GM19043 (cell line): ENCODE measurements around the gene CRYGB.
"Not testable (repeated sequence)": the region's sequence is repeated elsewhere in the genome, so short reads cannot be mapped to it uniquely, and the experiment has no call there.

Source experiments
- ATAC-seq: cut with Tn5 transposase; IDR thresholded peaks from one replicate; pipeline ENCODE4 v1.9.1; 2021; ENCODE audit warnings: low read depth; ENCODE audit not compliant: unreplicated experiment

Gene CRYGB

DNA sequence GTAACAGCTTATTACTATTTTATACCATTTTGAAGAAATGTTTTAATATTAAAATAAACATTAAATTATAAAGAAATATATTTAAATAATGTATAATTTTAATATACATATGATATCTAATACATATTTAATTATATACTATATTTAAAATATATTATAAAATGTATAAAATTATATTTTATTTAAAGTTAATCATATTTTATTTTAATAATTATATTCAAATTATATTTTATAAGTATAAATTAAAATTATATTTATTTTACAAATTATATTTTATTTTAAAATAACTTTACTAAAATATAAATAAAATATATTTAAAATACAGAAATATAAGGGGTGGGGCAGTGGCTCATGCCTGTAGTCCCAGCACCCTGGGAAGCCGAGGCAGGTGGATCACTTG is 23.7 kb downstream of the CRYGB start:
- no peak for ATAC-seq

DNA sequence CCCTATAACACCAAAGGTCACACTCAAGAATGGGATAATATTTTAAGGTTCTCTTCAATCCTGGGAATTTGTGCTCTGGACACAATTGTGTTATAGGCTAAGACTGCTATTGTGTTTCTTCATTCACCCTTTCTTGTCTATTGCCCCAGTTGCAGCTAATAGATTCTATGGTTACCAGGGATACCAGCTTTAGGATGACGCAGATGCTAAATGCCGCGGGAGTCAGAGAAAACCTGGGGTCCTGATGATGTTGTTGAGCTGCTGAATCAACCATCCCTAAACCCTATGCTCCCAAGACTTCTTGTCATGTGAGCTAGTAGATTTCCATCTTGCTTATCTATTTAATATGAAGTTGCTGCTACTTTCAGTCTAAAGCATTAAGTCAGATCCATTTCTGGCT is 27.0 kb downstream of the CRYGB start:
- ATAC-seq, result no peak

DNA sequence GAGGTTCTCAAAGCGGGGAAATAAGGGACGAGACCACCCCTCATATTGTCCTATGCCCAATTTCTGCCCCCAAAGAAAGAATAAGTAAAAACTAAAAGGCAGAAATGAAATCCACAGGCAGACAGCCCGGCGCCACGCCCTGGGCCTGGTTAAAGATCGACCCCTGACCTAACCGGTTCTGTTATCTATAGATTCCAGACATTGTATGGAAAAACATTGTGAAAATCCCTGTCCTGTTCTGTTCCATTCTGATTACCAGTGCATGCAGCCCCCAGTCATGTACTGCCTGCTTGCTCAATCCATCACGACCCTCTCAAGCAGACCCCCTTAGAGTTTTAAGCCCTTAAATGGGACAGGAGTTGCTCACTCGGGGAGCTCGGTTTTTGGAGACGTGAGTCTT is 28.6 kb downstream of the CRYGB start:
- ATAC-seq, result not testable (repeated sequence)

DNA sequence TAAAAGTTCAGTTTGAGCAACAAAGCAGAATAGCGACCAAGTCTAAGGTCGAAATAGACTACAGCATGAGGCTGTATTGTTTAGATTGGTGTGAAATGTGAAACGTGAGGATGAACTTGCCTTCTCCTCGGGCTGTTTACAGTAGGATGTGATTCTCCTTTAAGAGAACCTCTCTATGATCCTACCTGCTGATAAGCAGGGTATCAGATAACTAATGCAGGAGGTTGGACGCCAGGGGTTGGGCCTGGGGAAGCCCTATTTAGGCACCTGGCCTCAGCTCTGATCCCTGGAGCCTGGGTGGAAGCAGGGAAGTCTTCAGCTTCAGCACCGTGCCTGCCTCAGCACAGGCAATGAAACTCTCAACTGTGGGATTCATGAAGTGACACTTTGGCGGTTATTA is 33.0 kb downstream of the CRYGB start:
- ATAC-seq, result no peak

DNA sequence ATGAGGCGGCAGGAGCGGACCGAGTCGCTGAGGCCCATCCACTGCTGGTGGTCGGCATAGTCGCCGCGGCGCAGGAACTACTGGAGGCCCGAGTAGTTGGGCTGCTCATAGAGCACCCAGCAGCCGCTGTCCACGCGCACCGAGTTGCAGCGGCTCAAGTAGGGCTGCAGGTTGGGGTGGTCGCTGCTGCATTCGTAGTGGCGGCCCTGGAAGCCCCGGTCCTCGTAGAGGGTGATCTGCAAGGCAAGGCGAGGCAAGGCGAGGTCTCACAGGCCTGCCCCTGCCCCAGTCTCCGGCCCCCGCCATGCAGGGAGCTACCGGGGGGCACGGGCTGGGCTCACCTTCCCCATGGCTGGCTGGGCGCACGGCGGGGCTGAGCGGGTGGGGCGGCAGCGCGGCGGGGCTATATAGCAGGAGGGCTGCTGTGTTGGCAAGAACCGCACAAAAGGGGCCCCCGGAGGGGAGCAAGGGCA is 33.6 kb downstream of the CRYGB start:
- not testable (repeated sequence) for ATAC-seq

DNA sequence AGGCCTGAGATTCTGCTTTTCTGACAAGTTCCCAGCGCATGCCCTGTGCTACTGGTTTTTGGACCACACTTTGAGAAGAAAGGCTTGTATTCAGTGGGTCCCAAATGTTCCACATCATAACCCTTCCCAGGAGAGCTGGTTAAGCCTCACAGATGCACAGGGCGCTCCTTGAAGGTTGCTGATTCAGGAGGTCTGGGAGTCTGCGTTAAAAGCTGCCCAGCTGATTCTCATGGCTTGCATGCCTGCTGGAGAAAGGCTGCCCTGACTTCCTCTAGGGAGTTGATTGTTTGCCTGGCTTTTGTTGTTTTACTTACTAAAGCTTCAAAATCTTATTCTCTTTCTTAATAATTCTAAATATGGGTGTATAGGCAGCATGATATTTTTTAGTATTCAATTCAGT is 42.3 kb downstream of the CRYGB start:
- ATAC-seq, result no peak

DNA sequence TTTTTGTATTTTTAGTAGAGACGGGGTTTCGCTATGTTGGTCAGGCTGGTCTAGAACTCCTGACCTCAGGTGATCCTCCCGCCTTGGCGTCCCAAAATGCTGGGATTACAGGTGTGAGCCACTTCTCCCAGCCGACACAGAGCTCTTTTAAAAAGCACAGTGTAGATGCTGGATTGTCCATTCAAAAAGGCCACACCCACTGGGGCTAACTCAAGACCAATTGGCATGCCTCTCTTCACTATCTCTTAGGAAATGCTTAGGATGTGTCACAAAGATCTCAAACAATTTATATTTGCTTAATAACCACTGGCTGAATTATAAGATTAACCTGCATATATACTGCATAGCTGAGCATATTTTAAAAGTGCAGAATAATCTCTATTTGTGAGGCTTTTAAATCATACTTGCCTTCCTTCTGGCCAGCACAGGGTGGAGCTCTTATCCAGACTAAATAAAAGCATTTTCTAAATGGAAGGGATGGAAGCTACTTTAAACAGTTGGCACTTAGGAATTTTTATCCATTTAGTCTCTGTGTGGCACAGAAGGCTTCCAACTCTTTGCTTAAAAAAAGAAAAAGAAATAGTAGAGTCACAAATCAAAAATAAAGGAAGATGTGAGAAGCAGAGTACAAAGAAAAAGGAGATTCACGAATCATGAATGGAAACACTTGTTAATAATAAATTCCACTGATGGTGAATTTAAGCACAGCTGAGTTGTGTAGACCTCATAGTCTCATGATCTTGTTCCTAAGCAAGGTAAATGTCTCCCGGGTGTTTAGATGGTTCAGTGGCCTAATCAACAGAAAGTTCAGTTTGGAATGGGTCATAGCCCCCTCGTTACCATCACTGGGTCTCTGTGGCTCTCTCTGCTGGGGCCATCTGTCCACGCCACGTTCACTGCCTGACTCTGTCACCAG is 44.0 kb downstream of the CRYGB start:
- no peak for ATAC-seq

DNA sequence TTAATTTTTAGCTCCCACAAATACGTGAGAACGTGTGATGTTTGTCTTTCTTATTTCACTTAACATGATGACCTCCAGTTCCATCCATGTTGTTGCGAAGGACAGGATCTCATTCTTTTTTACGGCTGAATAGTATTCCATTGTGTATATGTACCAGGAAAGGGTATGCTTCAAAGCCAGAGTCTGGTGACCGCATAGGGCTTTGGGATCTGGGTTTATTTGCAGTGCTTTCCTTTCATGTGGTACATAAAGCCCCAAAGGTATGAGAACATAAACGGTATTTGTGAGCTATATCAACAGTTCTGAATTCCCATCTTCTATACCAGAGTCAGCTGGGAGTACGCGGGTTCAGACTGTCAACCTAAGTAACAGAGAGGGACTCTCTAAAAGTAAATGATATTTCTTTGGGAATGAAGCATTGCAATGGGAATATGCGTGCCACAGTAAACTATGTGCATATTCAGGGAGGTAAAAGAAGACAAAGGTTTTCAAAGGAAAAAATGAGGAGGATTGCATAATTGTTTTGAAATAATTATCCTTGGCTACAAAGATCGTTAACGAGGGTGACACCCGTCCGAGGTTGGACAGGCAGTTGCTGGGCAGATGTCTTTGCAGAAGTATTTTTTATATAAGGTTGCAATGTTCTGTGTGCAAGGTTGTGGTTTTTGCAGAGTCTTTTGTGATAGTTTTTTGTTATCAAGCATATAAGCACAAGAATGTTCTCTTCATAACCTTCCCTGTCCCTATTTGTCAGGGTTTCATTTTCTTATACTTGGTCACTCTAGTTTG is 46.1 kb downstream of the CRYGB start:
- ATAC-seq, result no peak

DNA sequence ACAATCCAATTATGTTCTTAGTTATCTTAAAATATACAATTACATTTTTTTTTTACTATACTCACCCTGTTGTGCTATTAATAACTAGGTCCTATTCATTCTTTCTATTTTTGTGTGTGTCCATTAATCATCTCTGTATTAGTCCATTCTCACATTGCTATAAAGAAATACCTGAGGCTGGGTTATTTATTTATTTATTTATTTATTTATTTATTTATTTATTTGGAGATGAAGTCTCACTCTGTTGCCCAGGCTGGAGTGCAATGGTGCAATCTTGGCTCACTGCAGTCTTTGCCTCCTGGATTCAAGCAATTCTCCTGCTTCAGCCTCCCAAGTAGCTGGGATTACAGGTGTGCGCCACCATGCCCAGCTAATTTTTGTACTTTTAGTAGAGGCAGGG is 47.3 kb downstream of the CRYGB start:
- ATAC-seq, result not testable (repeated sequence)

DNA sequence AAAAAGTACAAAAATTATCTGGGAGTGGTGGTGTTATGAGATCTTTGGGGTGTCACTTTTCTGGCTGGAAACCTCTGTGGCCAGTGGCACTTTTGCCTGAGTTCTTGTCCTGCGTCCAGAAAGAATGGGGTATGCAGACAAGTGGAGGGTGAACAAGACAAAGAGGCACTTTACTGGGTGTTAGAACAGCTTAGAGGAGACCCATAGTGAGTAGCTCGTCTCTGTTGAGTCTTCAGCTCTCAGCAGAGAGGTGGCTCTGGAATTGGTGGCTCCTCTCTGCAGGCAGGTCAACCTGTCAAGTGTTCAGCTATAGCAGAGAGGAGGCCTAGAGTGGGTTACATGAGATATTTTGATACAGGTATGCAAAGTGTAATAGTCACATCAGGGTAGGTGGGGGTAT is 47.7 kb downstream of the CRYGB start:
- ATAC-seq, result no peak

DNA sequence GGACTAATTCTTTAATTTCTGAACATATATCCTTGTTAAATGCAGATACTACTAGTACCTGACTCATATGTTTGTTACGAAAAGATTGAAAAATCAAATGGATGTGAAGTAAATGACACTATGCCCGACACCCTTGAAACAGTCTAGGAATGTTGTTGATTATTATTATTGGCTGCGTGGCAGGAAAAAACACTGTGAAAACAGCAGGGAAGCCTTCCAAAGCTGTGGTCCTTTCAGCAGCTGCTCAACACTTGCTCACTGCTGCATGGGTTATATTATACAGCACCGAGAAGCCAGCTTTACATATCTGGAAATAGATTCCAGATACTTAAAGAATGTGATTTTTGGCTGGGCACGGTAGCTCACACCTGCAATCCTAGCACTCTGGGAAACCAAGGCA is 48.2 kb downstream of the CRYGB start:
- ATAC-seq, result no peak

DNA sequence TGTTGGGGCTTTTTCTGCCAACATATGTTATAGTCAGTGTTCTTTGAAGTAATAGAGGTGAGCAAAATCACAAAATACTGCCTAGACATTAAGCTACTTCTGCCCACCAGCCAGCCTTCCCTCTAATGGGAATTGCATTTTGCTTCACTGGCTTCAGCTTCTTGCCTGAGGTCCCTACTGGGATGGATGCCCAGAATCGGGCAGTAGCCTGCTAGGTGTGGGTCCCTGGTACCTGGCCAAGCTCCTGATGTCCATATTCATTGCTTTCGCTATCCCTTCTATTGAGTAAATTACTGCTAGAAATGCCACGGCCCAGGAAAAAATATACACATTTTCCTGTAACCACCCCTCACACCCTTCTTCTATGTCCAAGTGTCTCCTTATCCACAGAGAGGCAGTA is 48.6 kb downstream of the CRYGB start:
- no peak for ATAC-seq

DNA sequence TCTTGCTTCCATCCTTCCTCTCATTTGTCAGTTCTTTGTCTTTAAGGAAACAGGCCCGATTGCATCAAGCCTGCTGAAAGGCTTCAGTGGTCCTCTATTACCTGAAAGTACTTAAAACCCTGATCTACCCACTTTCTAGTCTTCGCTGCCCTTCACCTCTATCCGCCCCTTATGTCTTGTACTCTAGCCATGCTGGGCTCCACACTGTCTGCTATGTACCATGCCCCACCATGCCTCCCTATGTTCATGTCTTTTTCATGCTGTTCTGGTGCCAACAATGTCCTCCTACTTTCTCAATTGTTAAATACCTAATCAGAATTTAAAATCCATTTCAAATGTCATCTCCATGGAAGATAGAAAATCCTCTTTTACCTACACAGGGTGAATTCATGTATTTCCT is 49.9 kb downstream of the CRYGB start:
- ATAC-seq, result no peak

DNA sequence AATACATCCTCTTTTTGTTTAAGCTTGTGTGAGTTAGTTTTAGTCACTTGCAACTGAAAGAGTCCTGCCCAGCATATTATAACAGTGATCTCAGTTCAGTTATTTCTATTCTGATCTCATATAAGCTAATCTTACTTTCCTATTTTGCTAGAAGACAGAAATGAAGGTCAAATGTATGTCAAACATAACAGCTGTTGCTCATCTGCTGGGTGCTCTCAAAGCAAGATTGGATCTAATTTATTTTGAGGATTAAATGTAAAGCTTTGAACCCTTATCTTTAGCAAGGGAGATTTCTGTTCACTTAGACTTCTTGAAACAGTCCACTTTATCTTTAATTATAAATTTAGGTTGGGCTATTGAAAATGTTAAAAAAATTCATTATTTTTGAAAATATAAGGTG is 52.8 kb downstream of the CRYGB start:
- no peak for ATAC-seq
